GM19324 (cell line): Measurements from ENCODE around the gene TTC34.
"Not testable (repeated sequence)": the region's sequence is repeated elsewhere in the genome, so short reads cannot be mapped to it uniquely, and the experiment has no call there.

Experiments used
- ATAC-seq: cut with Tn5 transposase; IDR thresholded peaks from one replicate; pipeline ENCODE4 v1.9.1; 2021; ENCODE audit warnings: mild to moderate bottlenecking, moderate library complexity; ENCODE audit not compliant: unreplicated experiment, low FRiP score

Gene TTC34

GRCh38 chr1:2778220-2778592 lies 23.3 kb downstream of the TTC34 start:
- no peak for ATAC-seq

GRCh38 chr1:2777424-2778219 lies 23.9 kb downstream of the TTC34 start:
- no peak for ATAC-seq

DNA sequence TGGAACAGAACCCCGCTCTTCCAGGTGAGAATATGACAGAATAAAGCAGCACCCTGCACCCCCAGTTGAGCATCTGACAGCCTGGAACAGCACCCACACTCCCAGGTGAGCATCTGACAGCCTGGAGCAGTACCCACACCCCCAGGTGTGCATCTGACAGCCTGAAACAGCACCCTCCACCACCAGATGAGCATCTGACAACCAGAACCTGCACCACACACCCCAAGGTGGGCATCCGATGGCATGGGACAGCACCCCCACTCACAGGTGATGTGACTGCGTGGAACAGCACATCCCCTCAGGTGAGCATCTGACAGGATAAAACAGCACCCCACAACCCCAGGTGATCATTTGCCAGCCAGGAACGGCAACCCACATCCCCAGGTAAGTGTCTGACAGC lies 26.2 kb downstream of the TTC34 start:
- not testable (repeated sequence) for ATAC-seq

GRCh38 chr1:2768052-2768451 lies 33.4 kb downstream of the TTC34 start:
- not testable (repeated sequence) for ATAC-seq

DNA sequence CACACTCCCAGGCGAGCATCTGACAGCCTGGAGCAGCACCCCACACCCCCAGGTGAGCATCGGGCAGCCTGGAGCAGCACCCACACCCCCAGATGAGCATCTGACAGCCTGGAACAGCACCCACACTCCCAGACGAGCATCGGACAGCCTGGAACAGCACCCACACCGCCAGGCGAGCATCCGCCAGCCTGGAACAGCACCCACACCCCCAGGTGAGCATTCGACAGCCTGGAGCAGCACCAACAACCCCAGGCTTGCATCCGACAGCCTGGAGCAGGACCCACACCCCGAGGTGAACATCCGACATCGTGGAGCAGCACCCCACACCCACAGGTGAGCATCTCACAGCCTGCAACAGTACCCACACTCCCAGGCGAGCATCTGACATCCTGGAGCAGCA lies 42.1 kb downstream of the TTC34 start:
- not testable (repeated sequence) for ATAC-seq

DNA sequence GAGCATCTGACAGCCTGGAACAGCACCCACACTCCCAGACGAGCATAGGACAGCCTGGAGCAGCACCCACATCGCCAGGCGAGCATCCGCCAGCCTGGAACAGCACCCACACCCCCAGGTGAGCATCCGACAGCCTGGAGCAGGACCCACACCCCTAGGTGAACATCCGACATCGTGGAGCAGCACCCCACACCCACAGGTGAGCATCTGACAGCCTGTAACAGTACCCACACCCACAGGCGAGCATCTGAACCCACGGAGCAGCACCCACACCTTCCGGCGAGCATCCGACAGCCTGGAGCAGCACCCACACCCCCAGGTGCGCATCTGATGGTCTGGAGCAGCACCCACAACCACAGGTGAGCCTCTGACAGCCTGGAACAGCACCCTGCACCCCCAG lies 44.0 kb downstream of the TTC34 start:
- ATAC-seq = not testable (repeated sequence)

DNA sequence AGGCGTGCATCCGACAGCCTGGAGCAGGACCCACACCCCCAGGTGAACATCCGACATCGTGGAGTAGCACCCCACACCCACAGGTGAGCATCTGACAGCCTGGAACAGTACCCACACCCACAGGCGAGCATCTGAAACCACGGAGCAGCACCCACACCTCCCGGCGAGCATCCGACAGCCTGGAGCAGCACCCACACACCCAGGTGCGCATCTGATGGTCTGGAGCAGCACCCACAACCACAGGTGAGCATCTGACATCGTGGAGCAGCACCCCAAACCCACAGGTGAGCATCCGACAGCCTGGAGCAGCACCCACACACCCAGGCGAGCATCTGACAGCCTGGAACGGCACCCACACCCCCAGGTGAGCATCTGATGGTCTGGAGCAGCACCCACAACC lies 46.1 kb downstream of the TTC34 start:
- ATAC-seq = not testable (repeated sequence)

DNA sequence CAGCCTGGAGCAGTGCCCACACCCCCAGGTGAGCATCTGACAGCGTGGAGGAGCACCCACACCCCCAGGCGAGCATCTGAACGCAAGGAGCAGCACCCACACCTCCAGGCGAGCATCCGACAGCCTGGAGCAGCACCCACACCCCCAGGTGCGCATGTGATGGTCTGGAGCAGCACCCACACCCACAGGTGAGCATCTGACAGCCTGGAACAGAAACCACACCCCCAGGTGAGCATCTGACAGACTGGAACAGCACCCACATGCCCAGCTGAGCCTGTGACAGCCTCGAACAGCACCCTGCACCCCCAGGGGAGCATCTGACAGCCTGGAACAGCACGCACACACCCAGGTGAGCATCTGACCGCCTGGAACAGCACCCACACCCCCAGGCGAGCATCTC lies 46.9 kb downstream of the TTC34 start:
- ATAC-seq = not testable (repeated sequence)

DNA sequence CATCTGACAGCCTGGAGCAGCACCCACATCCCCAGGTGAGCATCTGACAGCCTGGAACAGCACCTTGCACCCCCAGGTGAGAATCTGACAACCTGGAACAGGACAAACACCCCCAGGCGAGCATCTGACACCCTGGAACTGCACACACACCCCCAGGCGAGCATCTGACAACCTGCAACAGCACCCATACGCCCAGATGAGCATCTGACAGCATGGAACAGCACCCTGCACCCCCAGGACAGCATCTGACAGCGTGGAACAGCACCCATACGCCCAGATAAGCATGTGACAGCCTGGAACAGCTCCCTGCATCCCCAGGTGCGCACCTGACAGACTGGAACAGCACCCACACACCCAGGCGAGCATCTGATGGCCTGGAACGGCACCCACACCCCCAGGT lies 49.0 kb downstream of the TTC34 start:
- ATAC-seq = not testable (repeated sequence)

GRCh38 chr1:2751866-2752265 lies 49.6 kb downstream of the TTC34 start:
- not testable (repeated sequence) for ATAC-seq

DNA sequence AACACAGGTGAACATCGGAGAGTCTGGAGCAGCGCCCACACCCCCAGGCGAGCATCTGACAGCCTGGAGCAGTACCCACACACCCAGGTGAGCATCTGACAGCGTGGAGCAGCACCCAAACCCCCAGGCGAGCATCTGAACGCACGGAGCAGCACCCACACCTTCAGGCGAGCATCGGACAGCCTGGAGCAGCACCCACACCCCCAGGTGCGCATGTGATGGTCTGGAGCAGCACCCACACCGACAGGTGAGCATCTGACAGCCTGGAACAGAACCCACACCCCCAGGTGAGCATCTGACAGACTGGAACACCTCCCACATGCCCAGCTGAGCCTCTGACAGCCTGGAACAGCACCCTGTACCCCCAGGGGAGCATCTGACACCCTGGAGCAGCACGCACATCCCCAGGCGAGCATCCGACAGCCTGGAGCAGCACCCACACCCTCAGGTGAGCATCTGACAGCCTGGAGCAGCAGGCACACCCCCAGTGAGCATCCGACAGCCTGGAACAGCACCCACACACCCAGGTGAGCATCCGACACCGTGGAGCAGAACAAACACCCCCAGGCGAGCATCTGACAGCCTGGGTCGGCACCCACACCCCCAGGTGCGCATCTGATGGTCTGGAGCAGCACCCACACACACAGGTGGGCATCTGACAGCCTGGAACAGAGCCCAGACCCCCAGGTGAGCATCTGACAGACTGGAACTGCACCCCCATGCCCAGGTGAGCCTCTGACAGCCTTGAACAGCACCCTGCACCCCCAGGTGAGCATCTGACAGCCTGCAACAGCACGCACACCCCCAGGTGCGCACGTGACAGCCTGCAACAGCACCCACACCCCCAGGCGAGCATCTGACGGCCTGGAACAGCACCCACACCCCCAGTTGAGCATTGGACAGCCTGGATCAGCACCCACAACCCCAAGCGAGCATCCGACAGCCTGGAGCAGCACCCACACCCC lies 50.4 kb downstream of the TTC34 start:
- ATAC-seq = not testable (repeated sequence)

DNA sequence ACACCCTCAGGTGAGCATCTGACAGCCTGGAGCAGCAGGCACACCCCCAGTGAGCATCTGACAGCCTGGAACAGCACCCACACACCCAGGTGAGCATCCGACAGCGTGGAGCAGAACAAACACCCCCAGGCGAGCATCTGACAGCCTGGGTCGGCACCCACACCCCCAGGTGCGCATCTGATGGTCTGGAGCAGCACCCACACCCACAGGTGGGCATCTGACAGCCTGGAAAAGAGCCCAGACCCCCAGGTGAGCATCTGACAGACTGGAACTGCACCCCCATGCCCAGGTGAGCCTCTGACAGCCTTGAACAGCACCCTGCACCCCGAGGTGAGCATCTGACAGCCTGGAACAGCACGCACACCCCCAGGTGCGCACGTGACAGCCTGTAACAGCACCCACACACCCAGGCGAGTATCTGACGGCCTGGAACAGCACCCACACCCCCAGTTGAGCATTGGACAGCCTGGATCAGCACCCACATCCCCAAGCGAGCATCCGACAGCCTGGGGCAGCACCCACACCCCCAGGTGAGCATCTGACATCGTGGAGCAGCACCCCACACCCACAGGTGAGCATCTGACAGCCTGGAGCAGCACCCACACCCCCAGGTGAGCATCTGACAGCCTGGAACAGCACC lies 51.3 kb downstream of the TTC34 start:
- not testable (repeated sequence) for ATAC-seq

GRCh38 chr1:2748626-2749025 lies 52.9 kb downstream of the TTC34 start:
- ATAC-seq = not testable (repeated sequence)

GRCh38 chr1:2694796-2695195 lies 106.7 kb downstream of the TTC34 start:
- ATAC-seq = not testable (repeated sequence)

- not testable (repeated sequence) for ATAC-seq
These were observed 111.3 kb downstream of the TTC34 start for GRCh38 chr1:2690180-2690579.

DNA sequence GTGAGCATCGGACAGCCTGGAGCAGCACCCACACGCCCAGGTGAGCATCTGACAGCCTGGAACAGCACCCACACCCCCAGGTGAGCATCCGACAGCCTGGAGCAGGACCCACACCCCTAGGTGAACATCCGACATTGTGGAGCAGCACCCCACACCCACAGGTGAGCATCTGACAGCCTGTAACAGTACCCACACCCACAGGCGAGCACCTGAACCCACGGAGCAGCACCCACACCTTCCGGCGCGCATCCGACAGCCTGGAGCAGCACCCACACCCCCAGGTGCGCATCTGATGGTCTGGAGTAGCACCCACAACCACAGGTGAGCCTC lies 113.2 kb downstream of the TTC34 start:
- not testable (repeated sequence) for ATAC-seq

DNA sequence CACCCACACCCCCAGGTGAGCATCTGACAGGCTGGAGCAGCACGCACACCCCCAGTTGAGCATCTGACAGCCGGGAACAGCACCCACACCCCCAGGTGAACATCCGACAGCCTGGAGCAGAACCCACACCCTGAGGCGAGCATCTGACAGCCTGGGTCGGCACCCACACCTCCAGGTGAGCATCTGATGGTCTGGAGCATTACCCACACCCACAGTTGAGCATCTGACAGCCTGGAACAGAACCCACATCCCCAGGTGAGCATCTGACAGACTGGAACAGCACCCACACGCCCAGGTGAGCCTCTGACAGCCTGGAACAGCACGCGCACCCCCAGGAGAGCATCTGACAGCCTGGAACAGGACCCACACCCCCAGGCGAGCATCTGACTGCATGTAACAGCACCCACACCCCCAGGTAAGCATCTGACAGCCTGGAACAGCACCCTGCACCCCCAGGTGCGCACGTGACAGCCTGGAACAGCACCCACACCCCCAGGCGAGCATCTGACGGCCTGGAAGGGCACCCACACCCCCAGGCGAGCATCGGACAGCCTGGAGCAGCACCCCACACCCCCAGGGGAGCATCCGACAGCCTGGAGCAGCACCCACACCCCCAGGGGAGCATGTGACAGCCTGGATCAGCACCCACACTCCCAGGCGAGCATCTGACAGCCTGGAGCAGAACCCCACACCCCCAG lies 113.7 kb downstream of the TTC34 start:
- ATAC-seq = not testable (repeated sequence)

GRCh38 chr1:2687174-2687591 lies 114.3 kb downstream of the TTC34 start:
- ATAC-seq = not testable (repeated sequence)

DNA sequence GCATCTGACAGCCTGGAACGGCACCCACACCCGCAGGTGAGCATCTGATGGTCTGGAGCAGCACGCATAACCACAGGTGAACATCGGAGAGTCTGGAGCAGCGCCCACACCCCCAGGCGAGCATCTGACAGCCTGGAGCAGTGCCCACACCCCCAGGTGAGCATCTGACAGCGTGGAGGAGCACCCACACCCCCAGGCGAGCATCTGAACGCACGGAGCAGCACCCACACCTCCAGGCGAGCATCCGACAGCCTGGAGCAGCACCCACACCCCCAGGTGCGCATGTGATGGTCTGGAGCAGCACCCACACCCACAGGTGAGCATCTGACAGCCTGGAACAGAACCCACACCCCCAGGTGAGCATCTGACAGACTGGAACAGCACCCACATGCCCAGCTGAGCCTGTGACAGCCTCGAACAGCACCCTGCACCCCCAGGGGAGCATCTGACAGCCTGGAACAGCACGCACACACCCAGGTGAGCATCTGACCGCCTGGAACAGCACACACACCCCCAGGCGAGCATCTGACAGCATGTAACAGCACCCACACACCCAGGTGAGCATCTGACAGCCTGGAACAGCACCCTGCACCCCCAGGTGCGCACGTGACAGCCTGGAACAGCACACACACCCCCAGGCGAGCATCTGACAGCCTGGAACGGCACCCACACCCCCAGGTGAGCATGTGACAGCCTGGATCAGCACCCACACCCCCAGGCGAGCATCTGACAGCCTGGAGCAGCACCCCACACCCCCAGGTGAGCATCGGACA lies 115.2 kb downstream of the TTC34 start:
- not testable (repeated sequence) for ATAC-seq

GRCh38 chr1:2685671-2686070 lies 115.8 kb downstream of the TTC34 start:
- ATAC-seq = not testable (repeated sequence)
